Tibial nerve (tissue), 4 donors: ENCODE measurements around the gene KATNAL2. TPM values are rescaled to one million over a fixed set of nuclear protein-coding genes. Genes with fewer than 3 reads are reported as not detected.

Experiments used
- DNase-seq, 2 donors: peaks; one replicate each; pipeline ENCODE4 v3.0.0-alpha.2; 2019; ENCODE audit warnings: low spot score in 2 of 2
- H3K27ac ChIP-seq, 4 donors: fragments of 200-600 bp; sonication (generic) in 3 of 4; one replicate each; pipeline ENCODE4 v1.5.1; 2017 to 2019; ENCODE audit warnings: mild to moderate bottlenecking in 1 of 4
- H3K27me3 ChIP-seq, 2 donors: fragments of 200-600 bp; sonication (generic) in 1 of 2; one replicate each; pipeline versions ENCODE4 v1.5.1 to v1.6.0; 2017 to 2019
- H3K36me3 ChIP-seq, 3 donors: fragments of 200-600 bp; sonication (generic); one replicate each; pipeline ENCODE4 v1.5.1; 2018 to 2019
- H3K4me1 ChIP-seq, 4 donors: fragments of 200-600 bp; sonication (generic) in 3 of 4; one replicate each; pipeline ENCODE4 v1.5.1; 2017 to 2019
- H3K4me3 ChIP-seq, 4 donors: fragments of 200-600 bp; sonication (generic) in 3 of 4; one replicate each; pipeline ENCODE4 v1.5.1; 2017 to 2019; ENCODE audit warnings: mild to moderate bottlenecking in 1 of 4, moderate library complexity in 1 of 4
- H3K9me3 ChIP-seq, 4 donors: fragments of 200-600 bp; sonication (generic) in 3 of 4; one replicate each; pipeline ENCODE4 v1.5.1; 2017 to 2019
- CTCF ChIP-seq, 5 experiments: fragments of 200-600 bp in 3 of 5; fragments of 450-650 bp in 2 of 5; sonication (generic) in 3 of 5; IDR thresholded peaks; one replicate each; pipeline ENCODE4 v1.5.1; 2016 to 2019; ENCODE audit warnings: antibody characterized with exemption in 5 of 5, mild to moderate bottlenecking in 3 of 5, moderate library complexity in 2 of 5
- EP300 ChIP-seq, 2 donors: sonication (generic); formaldehyde crosslinking; IDR thresholded peaks; one replicate each; pipeline ENCODE4 v1.6.1; 2017; ENCODE audit warnings: antibody characterized with exemption in 2 of 2, mild to moderate bottlenecking in 1 of 2
- POLR2A ChIP-seq, 2 donors: fragments of 450-650 bp; IDR thresholded peaks; one replicate each; pipeline ENCODE4 v1.6.1; 2017; ENCODE audit warnings: antibody characterized with exemption in 2 of 2, mild to moderate bottlenecking in 2 of 2, moderate library complexity in 2 of 2
- WGBS, 2 donors: methylation state at CpG; one replicate each; pipeline ENCODE4 v1.1.5; 2018; 5-methylcytosine and 5-hydroxymethylcytosine counted together
- total RNA-seq, 4 donors: library from RNA; depleted of rRNA; stranded (reverse); fragments of >200 nt; gene quantifications; one replicate each; pipeline ENCODE4 v1.1.0, GENCODE V29; 2016

KATNAL2 gene
- total RNA-seq, 4 donors from 2014 or later = 2.4 to 11.7 (median 7.8) TPM

- TF ChIP-seq CTCF (IDR thresholded peaks at IDR 0.05) (no peak), POLR2A (IDR thresholded peaks at IDR 0.05) (no peak), EP300 (IDR thresholded peaks at IDR 0.05) (no peak)
- WGBS, 2 donors = 62 to 74% methylated on average over 2 of the region's 2 CpGs
- no peak for DNase-seq
- no peak overlapping the region for H3K27ac ChIP-seq
- no peaks in the 10 kb centered on the region for H3K27me3 ChIP-seq
- no peaks in the 10 kb centered on the region for H3K9me3 ChIP-seq
- H3K4me1 ChIP-seq = no peaks in the 10 kb centered on the region
- no peak overlapping the region for H3K4me3 ChIP-seq
- peaks cover 2 to 43% (median 10%) of the 10 kb centered on the region in 3 donors for H3K36me3 ChIP-seq
These were observed 201.6 kb downstream of the KATNAL2 start for GRCh38 chr18:47118981-47119380.

GRCh38 chr18:47120428-47120827, 203.0 kb downstream of the KATNAL2 start:
- Histone ChIP-seq H3K4me1 (no peaks in the 10 kb centered on the region), H3K9me3 (no peaks in the 10 kb centered on the region), H3K36me3 (peaks cover 0 to 36% (median 2%) of the 10 kb centered on the region in 3 donors), H3K27ac (no peak overlapping the region), H3K4me3 (no peak overlapping the region), H3K27me3 (no peaks in the 10 kb centered on the region)
- TF ChIP-seq EP300 (IDR thresholded peaks at IDR 0.05) = no peak
- TF ChIP-seq CTCF (IDR thresholded peaks at IDR 0.05) = no peak
- TF ChIP-seq POLR2A (IDR thresholded peaks at IDR 0.05) = no peak
- 88 to 94% methylated on average over 4 of the region's 4 CpGs for WGBS, 2 donors
- no peak for DNase-seq

GRCh38 chr18:47121146-47121545, 203.7 kb downstream of the KATNAL2 start:
- Histone ChIP-seq H3K9me3 (no peaks in the 10 kb centered on the region), H3K4me1 (no peaks in the 10 kb centered on the region), H3K4me3 (no peak overlapping the region), H3K36me3 (peaks cover 0 to 43% (median 2%) of the 10 kb centered on the region in 3 donors), H3K27me3 (no peaks in the 10 kb centered on the region), H3K27ac (no peak overlapping the region)
- 90 to 92% methylated on average over 3 of the region's 3 CpGs for WGBS, 2 donors
- no peak for DNase-seq
- TF ChIP-seq CTCF (IDR thresholded peaks at IDR 0.05) = no peak
- TF ChIP-seq EP300 (IDR thresholded peaks at IDR 0.05) = no peak
- TF ChIP-seq POLR2A (IDR thresholded peaks at IDR 0.05) = no peak

- H3K4me3 ChIP-seq = no peak overlapping the region
These were observed 223.9 kb downstream of the KATNAL2 start for GRCh38 chr18:47141289-47141688.

GRCh38 chr18:47143153-47143552, 225.8 kb downstream of the KATNAL2 start:
- Histone ChIP-seq H3K27ac (no peak overlapping the region), H3K4me3 (no peak overlapping the region), H3K9me3 (no peaks in the 10 kb centered on the region), H3K4me1 (peaks cover 0 to 3% (median 0%) of the 10 kb centered on the region in 4 donors), H3K27me3 (no peaks in the 10 kb centered on the region), H3K36me3 (no peaks in the 10 kb centered on the region)
- WGBS, 2 donors = 93 to 99% methylated on average over 5 of the region's 5 CpGs
- DNase-seq = no peak
- no peak for TF ChIP-seq EP300 (IDR thresholded peaks at IDR 0.05)
- no peak for TF ChIP-seq CTCF (IDR thresholded peaks at IDR 0.05)
- TF ChIP-seq POLR2A (IDR thresholded peaks at IDR 0.05) = no peak

More at GRCh38 chr18:47141289-47141688, 223.9 kb downstream of the KATNAL2 start:
- no peaks in the 10 kb centered on the region for H3K9me3 ChIP-seq
- H3K36me3 ChIP-seq = peaks cover 0 to 7% (median 0%) of the 10 kb centered on the region in 3 donors
- H3K4me1 ChIP-seq = no peaks in the 10 kb centered on the region
- DNase-seq = no peak
- no peak overlapping the region for H3K27ac ChIP-seq
- TF ChIP-seq CTCF (IDR thresholded peaks at IDR 0.05) (no peak), EP300 (IDR thresholded peaks at IDR 0.05) (no peak), POLR2A (IDR thresholded peaks at IDR 0.05) (no peak)
- H3K27me3 ChIP-seq = no peaks in the 10 kb centered on the region
